AG10803 (cell line): Measurements from ENCODE around the gene COQ3.

Experiments used
- DNase-seq: peaks from one replicate; pipeline ENCODE4 v3.0.0; 2010; ENCODE audit warnings: low read depth
- H3K4me3 ChIP-seq: 2 replicates; pipeline ENCODE4 v1.5.1; 2011; ENCODE audit warnings: mild to moderate bottlenecking, low read length, control low read depth
- CTCF ChIP-seq: conservative IDR thresholded peaks from 2 replicates; pipeline ENCODE4 v1.5.1; 2011; ENCODE audit warnings: mild to moderate bottlenecking, low read length, control low read depth, inconsistent platforms

The COQ3 gene

GRCh38 chr6:99359800-99360199, 34.2 kb downstream of the COQ3 start:
- no peak for TF ChIP-seq CTCF
- no peak for DNase-seq
- H3K4me3 ChIP-seq: no peak overlapping the region

DNA sequence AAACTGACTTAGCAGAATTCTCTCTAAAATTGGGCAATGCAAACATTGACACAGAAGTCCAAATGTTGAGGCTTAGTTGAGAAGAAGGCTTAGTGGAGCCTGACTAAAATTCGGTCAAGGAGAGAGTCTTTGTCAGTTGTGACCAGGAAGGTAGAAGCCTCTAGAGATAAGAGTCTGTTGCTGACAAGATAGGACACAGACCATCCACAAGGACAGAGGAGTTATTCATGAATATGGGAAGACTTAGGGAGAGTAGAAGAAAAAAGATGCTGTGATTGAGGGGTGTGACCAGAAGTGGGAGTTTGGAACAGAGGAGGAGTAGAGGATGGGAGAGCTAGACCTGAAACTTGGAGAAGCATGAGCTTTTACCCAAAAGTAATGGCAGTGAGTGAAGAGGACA, 37.4 kb downstream of the COQ3 start:
- TF ChIP-seq CTCF: no peak
- DNase-seq: no peak
- H3K4me3 ChIP-seq: no peak overlapping the region

- DNase-seq: no peak
- no peak for TF ChIP-seq CTCF
- H3K4me3 ChIP-seq: no peak overlapping the region
Measured at GRCh38 chr6:99354983-99355382, 39.0 kb downstream of the COQ3 start.

DNA sequence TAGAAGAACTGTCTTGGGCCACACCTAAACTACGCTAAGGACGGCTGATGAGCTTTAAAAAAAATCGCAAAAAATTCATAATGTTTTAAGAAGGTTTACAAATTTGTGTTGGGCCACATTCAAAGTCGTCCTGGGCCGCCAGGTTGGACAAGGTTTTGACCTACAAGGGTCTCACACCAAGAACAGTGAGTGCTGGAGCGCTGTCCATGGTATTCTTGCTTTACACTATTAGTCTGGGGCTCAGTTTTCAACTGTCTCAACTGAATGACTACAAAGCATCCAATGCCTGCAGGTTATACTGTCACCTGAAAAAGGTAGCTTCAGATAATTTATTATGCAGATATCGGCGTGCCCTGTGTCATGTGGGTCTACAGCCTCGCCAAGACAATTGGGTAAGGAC, 40.9 kb downstream of the COQ3 start:
- DNase-seq: no peak
- no peak overlapping the region for H3K4me3 ChIP-seq
- no peak for TF ChIP-seq CTCF

DNA sequence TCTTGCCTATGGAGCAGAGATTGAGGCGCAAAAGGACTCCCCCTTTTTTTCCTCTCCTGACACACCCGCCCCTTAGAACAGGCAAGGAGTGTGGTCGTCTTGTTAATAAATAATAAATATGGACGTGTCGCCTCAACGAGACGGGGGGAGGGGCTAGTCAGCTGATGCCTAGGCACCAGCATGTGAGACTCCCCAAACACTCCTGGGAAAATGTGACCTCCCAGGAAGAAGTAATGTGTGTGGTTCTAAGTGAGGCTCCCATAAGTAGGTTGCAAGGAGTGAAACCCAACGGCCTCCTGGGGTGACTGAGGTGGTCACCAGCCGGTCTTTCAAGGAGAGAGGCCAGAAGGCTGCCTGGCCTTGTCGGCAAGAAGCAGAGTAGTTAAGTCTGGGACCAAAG, 43.4 kb downstream of the COQ3 start:
- no peak for DNase-seq
- no peak for TF ChIP-seq CTCF
- no peak overlapping the region for H3K4me3 ChIP-seq

- H3K4me3 ChIP-seq: peak within 1 kb of the TSS; percentile 51
- TF ChIP-seq CTCF: no peak
- DNase-seq: peak; percentile 3
Measured at GRCh38 chr6:99349171-99350141, 44.5 kb downstream of the COQ3 start, which contains the start of gene FAXC. TSS of gene FAXC (minus strand) at chr6:99349674. CDS start at chr6:99349372, 302 bp downstream.
